Neural progenitor cell (in vitro differentiated cells): ENCODE results near the gene ZNF787.

Source experiments
- CTCF ChIP-seq: fragments of 200-600 bp; sonication (generic); IDR thresholded peaks from 2 replicates; pipeline ENCODE4 v1.5.1; 2017; ENCODE audit warnings: antibody characterized with exemption, mild to moderate bottlenecking
- EZH2 ChIP-seq: fragments of 200-600 bp; sonication (generic); IDR thresholded peaks from 2 replicates; pipeline ENCODE4 v1.6.1; 2017; ENCODE audit warnings: antibody characterized with exemption, mild to moderate bottlenecking, moderate library complexity
- EZH2phosphoT487 ChIP-seq: fragments of 200-600 bp; sonication (generic); IDR thresholded peaks from 2 replicates; pipeline ENCODE4 v1.6.1; 2017; ENCODE audit warnings: antibody characterized with exemption

GRCh38 chr19:56097776-56098175 is 23.3 kb downstream of the ZNF787 start:
- TF ChIP-seq EZH2: no peak
- TF ChIP-seq CTCF: no peak
- no peak for TF ChIP-seq EZH2phosphoT487
